C4-2B (cell line): Measurements from ENCODE around the gene LRRFIP1.

Experiments
- CTCF ChIP-seq: fragments of 450-650 bp; conservative IDR thresholded peaks from 2 replicates; pipeline ENCODE4 v1.5.1; 2017; ENCODE audit warnings: mild to moderate bottlenecking
- ZFX ChIP-seq: fragments of 450-650 bp; IDR thresholded peaks from 2 replicates; pipeline ENCODE4 v1.6.1; 2017

- no peak for TF ChIP-seq CTCF
- no peak for TF ChIP-seq ZFX
These were observed 2.1 kb upstream of the LRRFIP1 start for GRCh38 chr2:237625216-237625705.
